ENCODE results near the gene CLDN34.

DNA sequence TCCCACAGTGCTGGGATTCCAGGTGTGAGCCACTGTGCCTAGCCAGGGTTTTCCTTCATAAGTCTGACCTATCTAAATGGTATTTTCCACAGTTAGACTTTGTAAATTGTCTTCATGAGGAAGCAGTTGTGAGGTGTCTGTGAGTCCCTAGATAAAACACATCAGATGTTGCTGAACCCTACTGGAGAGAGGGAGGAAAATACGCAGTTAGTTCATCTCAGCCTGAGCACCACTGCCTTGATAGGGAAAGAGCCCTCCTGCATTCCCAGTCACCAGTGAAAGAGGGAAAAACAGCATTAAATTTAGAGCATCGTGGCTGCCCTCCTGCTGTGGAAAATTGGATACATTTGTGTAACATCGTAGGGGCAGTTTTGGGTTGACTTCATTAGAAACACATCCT lies 31.7 kb upstream of the CLDN34 start:
- TF ChIP-seq EZH2phosphoT487 (IDR thresholded peaks at IDR 0.05; ENCODE audit: insufficient read depth, low read depth): no peak
- TF ChIP-seq EZH2 (IDR thresholded peaks at IDR 0.05; ENCODE audit: insufficient read depth, poor library complexity, severe bottlenecking): no peak
